RPMI8226 (cell line): ENCODE measurements around the gene MRPL37.

Source experiments
- DNase-seq: peaks from one replicate; pipeline ENCODE4 v3.0.0-alpha.2; 2015

The MRPL37 gene

GRCh38 chr1:54241364-54241763 lies 41.4 kb downstream of the MRPL37 start:
- no peak for DNase-seq

DNA sequence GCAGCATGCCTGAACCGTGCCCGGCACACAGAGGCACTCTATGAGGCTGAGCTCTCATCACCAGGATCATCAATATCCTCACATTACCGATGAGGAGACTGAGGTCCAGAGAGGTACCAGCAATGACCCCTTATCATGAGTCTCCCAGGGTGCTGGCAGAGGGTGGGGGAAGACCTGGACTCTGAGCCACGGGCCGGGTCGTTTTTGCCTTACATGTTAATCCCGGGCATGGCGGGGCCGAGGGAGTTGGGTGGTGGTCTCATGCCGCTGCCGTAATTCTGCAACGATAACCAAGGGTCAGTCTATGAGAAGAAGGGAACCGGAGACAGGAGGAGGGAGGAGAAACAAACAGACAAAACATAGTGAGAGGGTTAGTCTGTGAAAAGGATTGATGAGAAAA lies 43.1 kb downstream of the MRPL37 start:
- DNase-seq: no peak

DNA sequence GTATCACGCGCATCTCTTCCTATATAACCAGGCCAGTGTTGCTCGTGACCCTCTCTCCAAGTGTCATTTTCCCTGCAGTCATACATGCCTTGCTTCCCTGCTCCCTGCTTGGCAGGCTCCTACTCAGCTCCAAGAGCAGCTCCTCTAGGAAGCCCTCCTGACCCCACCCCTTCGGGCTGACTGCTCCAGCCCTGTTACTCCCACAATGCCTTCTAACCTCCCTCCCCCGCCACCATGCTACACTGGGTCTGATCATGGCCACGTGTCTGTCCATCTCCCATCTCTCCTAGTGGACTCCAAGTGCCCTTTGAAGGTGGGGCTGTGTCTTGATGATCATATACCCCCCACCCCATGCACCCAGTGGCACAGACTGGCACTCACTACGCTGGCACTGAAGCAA lies 44.7 kb downstream of the MRPL37 start:
- no peak for DNase-seq

GRCh38 chr1:54245501-54245900 lies 45.5 kb downstream of the MRPL37 start:
- no peak for DNase-seq

DNA sequence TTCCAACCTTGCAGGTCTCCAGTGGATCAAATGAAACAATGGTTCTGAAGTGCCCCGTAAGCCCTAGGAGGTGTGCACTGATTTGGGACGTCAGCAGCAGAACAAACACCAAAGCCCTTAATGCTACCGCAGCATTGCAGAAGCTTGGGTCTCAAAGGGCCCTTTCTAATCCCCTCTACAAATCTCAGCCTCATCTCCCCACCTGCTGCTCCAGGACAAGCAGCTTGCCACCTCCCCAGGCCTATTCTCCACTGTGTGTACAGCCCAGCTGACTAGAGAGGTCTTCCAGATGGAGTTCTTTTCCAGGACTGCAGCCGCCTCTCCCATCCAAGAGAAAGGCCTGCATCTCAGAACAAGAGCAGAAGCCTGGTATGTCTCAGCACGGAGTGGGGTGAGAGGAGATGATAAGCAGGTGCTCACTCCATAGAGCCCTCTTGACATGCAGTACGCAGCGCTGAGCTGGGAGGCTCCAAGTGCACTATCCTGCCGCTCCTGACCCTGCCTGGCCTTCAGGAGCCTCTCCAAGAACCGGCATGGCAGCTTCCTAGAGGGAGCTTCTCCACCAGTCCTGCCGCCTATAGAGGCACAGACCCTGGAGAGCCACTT lies 46.3 kb downstream of the MRPL37 start:
- no peak for DNase-seq

DNA sequence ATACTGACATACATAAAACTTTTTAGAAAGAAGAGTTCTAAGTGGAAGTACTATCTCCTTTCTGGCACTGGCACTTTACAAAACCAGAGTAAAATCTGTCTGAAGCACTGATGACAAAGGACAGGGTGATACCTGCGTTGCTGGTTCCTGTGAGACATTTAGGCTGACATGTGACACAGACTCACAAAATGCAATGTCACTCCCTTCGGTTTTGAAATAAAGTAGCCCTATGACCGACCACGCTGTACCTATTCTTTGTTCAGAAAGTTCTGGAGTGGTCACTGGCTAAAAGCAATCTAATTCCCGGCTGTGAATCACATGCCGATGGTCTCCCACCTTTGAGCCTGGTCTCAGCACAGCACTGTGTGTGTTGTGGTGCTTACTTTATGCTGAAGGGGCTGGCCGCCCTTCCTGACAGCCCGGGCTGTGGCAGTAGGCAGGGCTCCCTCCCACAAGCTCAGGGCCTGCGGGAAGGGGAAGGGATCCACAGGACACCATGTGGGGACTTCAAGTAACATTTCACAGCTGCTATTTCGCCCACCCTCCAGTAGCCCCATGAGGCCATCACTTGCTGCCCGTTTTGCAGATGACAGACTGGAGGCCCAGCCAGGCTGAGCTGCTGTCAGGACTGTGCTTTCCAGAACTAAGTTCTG lies 48.0 kb downstream of the MRPL37 start:
- DNase-seq: no peak

DNA sequence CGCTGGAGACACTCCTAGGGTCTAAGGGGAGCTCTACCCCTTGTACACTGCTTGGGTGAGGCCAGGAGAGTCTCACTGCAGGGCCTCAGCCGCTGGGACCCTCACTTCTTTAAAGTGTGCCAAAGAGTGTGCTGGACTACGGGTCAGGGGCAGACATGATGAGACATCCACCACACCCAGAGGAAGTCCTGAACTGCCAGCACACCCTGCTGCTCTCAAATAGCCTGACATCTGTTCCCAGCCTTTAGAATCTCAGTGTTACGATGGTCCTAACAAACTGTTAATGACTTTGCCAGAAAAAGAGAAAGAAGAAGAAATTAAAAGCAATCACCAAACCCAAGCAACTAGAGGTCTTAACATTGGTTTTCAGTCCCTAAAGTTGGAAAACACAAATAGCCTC lies 49.0 kb downstream of the MRPL37 start:
- DNase-seq: no peak

GRCh38 chr1:54249819-54250435 lies 50.0 kb downstream of the MRPL37 start:
- DNase-seq: no peak

DNA sequence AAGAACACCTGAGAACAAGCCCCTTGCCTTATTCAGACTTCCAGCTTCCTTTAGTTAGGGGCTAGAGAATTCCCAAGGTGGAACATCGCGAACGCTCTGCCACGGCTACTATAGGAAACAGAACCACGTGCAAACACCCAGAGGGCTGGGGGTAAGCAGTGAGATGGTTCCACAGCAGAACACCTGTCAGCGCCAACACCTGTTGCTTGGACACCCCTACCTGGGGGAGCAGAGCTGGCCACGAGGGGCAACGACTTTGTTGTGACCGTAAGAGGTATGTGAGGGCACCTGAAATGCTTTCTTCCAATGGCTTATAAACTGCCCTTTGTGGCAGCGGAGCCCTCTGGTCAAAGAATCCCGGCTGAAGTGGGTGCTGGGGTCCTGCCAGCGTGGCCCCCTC lies 50.7 kb downstream of the MRPL37 start:
- DNase-seq: no peak

DNA sequence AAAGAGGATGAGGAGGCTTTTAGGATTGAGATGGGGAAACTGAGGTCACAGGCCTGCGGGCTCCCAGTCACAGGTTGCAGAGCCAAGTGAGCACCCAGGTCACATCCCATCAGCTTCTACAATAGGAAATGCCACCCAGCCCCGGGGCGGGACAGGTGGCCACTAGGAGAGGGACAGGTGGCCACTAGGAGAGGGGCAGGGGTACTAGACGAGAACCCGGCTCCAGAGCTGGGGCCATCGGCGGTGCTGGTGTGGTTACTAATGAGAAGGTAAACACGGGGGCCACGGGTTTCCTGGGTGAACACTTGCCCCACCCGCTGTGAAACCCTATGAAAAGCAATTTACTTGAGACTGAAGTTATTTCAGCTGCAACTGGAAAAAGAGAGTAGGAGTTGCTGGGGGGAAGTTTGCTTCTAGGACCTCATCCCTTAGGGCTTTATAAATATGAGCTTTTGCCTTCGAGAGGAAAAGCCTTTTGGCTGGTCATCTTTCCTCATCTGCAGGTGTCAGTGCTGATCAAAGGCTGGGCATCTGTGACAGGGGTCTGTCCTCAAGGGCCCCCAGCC lies 52.5 kb downstream of the MRPL37 start:
- DNase-seq: no peak

DNA sequence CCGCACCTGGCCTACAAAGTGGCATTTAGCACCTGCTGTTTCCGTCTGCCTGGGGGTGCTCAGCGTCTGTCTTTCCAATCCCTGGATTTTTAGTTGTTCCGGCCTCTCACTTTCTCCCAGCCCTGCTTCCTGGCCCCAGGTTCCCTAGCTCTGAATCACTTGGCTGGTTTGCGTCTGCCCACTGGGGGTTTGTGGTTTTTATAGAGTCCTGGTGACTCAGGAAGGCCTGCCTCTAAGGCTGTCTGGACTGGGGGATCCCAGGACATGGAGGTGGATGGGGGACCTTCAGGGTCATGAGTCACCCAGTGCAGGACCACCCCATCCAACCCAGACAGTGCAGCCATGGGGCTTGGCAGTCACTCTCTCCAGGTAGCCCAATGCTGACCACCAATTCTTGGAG lies 53.5 kb downstream of the MRPL37 start:
- no peak for DNase-seq

- DNase-seq: no peak
Measured at GRCh38 chr1:54254055-54254454, 54.1 kb downstream of the MRPL37 start.

- DNase-seq: no peak
Measured at GRCh38 chr1:54255026-54255702, 55.2 kb downstream of the MRPL37 start.

DNA sequence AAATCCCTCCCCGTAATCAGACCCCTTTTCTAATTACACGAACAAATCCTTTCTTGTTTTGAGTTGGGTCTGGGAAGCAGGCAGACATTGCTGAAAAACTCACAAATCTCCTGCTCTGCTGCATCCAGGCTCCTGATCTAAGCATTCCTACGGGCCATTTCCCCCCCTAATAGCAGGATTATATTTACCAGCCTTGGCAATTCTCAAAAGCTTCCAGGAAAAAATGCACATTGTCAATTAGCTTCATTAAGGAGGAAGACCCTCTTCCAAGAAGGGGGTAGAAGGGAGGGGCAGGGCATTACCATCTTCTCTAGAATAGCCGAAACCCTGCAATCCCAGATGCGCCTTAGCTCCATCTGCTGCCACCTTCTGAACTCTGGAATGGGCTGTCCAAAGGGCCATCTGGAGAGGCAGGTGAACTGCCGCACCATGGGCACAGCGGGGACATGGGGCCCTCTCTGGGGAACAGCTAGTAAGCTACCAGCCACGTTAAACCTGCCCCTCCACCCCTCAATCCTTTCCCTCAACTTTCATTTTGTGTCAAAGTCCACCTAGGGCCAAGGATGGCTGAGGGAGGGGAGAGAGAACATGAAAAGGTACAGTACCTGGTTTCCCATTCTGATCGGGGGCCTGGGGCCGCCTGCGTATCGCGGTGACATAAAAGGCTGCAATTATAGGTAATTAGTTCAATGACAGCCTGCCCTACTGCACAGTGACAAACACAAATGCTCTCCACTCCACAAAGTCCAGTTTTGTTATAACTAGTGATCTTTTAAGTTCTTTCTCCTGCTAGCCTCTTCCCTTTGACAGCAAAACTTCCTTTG lies 56.8 kb downstream of the MRPL37 start:
- DNase-seq: no peak

- DNase-seq: no peak
Measured at GRCh38 chr1:54257346-54257620, 57.3 kb downstream of the MRPL37 start.

- no peak for DNase-seq
Measured at GRCh38 chr1:54257876-54258275, 57.9 kb downstream of the MRPL37 start.

GRCh38 chr1:54259546-54260140 lies 59.7 kb downstream of the MRPL37 start:
- DNase-seq: no peak

DNA sequence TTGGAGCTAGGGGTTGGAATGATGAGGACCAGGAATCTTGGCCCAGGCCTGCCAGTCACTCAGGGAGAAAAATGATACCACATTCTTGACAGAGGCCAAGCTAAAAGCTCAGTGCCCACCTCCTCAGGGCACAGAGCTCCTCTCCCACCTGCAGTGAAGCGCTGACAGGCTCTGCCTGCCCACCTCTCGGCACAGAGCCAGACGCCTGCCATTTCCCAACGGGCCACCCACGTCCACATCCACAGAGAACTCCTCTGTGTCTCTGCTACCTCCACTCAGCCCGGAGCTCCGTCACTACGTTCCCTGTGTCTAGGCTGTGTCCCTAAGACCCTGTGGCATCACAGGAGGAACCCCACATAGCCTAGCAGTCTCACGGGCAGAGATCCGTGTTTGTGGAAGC lies 60.8 kb downstream of the MRPL37 start:
- no peak for DNase-seq

DNA sequence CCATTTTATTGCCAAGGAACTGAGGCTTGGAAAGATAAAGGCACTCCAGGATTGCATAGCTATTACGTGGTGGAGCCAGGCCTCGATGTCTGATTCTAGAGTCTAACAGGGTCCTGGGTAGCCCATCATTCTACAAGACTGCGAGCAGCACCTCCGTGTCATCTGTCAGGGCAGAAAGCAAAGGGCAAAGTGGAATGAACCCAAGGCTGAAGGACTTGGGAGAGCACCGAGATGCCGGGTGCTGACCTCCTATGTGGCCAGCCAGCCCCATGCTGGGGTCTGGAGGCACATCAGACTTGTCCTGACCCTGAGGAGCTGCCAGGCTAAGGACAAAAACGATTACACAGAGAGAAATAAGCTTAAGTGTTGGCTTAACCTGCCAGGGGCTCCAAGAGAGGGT lies 62.3 kb downstream of the MRPL37 start:
- no peak for DNase-seq

DNA sequence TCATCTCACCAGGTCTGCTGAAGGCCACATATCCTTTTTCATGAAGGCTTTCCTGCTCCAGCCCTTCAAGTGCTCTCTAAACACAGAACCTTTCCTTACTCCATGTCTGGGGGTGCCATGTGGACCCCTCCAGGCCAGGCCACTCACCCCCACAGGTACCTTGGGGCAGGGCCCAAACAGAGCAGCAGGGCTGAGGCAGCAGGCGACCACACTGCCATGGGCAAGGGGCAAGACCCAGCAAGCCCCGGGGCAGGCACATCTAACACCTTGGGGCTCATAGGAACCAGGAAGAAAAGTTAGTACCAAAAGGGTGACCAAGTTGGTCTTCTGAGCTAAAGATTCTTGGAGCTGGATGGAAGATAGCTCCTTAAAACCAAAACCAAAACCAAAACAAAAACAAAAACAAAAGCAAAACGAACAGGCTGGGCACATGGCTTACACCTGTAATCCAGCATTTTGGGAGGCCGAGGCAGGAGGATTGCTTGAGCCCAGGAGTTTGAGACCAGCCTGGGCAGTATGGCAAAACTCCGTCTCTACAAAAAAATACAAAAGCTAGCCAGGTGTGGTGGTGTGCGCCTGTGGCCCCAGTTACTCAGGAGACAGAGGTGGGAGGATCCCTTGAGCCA lies 63.7 kb downstream of the MRPL37 start:
- no peak for DNase-seq

DNA sequence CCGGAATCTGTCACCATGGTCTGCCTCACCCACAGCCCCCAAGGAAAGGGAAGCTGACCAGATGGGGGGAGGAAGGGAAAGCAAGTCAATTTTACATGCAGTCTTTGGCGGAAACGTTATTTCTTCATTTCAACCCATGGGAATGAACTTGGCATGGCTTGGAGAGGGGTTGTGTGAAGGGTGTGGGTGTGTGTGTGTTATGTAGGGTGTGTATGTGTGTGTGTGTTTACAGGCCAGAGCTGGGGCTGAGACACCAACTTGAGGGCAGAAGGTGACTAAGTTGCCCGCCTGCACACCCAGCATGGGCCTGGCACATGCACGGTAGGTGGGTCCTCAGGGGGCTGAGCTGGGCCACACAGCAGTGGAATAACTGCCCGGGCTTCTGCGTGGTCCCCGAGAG lies 65.2 kb downstream of the MRPL37 start:
- no peak for DNase-seq

DNA sequence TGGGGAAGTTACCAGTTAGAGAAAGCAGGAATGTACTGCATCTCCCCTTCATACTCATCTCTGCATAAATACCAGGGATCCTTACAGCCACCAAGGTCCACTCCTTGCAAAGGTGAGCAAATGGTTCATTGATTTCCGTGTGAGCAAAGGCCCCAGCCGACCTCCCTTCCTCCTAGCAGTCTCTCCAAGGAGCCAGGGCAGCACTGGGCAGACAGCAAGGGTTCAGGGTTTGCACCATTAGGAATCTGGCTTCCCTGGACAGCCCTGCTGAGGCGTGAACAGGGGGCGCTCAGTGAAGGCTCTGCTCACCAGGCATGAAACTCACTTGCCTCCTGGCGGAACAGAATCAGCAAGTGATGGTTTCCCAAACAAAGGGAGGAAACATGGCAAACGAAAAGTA lies 65.7 kb downstream of the MRPL37 start:
- DNase-seq: no peak
